IPS-18c (cell line): ENCODE data around the gene FAM110A.
A peak's percentile ranks its signal among the peaks of the same experiment; 100 is the strongest.
"Not testable (repeated sequence)": the region's sequence is repeated elsewhere in the genome, so short reads cannot be mapped to it uniquely, and the experiment has no call there.

ENCODE experiments used
- H3K4me3 ChIP-seq: 2 replicates; pipeline ENCODE4 v1.7.0; 2013; ENCODE audit warnings: low read depth, mild to moderate bottlenecking, low read length, moderate library complexity; ENCODE audit not compliant: insufficient read depth
- H3K9me3 ChIP-seq: one replicate; pipeline ENCODE4 v1.6.1; 2013; ENCODE audit warnings: mild to moderate bottlenecking, low read length, moderate library complexity; ENCODE audit not compliant: control insufficient read depth, insufficient read depth

FAM110A gene

GRCh38 chr20:836190-836589, 2.7 kb downstream of the FAM110A start:
- Histone ChIP-seq H3K4me3 (no peak overlapping the region), H3K9me3 (no peaks in the 10 kb centered on the region)

- Histone ChIP-seq H3K4me3 (no peak overlapping the region), H3K9me3 (peaks cover 2% of the 10 kb centered on the region)
These were observed 5.5 kb downstream of the FAM110A start for GRCh38 chr20:839015-839414.

GRCh38 chr20:839626-840025, 6.1 kb downstream of the FAM110A start:
- Histone ChIP-seq H3K4me3 (no peak overlapping the region), H3K9me3 (peaks cover 2% of the 10 kb centered on the region)

- H3K9me3 ChIP-seq = peaks cover 2% of the 10 kb centered on the region
- H3K4me3 ChIP-seq = peak overlapping the region; percentile 64
These were observed 7.0 kb downstream of the FAM110A start for GRCh38 chr20:840503-840857.

GRCh38 chr20:840858-841567, 7.5 kb downstream of the FAM110A start:
- peaks cover 2% of the 10 kb centered on the region for H3K9me3 ChIP-seq
- peak overlapping the region; percentile 64 for H3K4me3 ChIP-seq

- Histone ChIP-seq H3K4me3 (peak overlapping the region; percentile 64), H3K9me3 (peaks cover 2% of the 10 kb centered on the region)
These were observed 8.3 kb downstream of the FAM110A start for GRCh38 chr20:841568-842546.

GRCh38 chr20:842547-842940, 9.0 kb downstream of the FAM110A start:
- peaks cover 2% of the 10 kb centered on the region for H3K9me3 ChIP-seq
- peak overlapping the region; percentile 64 for H3K4me3 ChIP-seq

GRCh38 chr20:843912-844311, 10.4 kb downstream of the FAM110A start:
- peaks cover 2% of the 10 kb centered on the region for H3K9me3 ChIP-seq
- no peak overlapping the region for H3K4me3 ChIP-seq

- Histone ChIP-seq H3K9me3 (peaks cover 2% of the 10 kb centered on the region), H3K4me3 (peak overlapping the region; percentile 51; the same call in 1 of the 2 replicates)
These were observed 11.1 kb downstream of the FAM110A start for GRCh38 chr20:844473-845225.

GRCh38 chr20:845226-845868, 11.8 kb downstream of the FAM110A start:
- H3K4me3 ChIP-seq = peak overlapping the region; percentile 51; the same call in 1 of the 2 replicates

GRCh38 chr20:845941-846893, 12.7 kb downstream of the FAM110A start:
- Histone ChIP-seq H3K9me3 (peaks cover 2% of the 10 kb centered on the region), H3K4me3 (no peak overlapping the region; the same call in 1 of the 2 replicates)

More at GRCh38 chr20:845226-845868, 11.8 kb downstream of the FAM110A start:
- peaks cover 2% of the 10 kb centered on the region for H3K9me3 ChIP-seq

GRCh38 chr20:846894-847278, 13.4 kb downstream of the FAM110A start:
- Histone ChIP-seq H3K4me3 (no peak overlapping the region), H3K9me3 (peaks cover 2% of the 10 kb centered on the region)

GRCh38 chr20:848193-848592, 14.7 kb downstream of the FAM110A start:
- Histone ChIP-seq H3K4me3 (no peak overlapping the region), H3K9me3 (peaks cover 2% of the 10 kb centered on the region)

- not testable (repeated sequence) for H3K4me3 ChIP-seq
These were observed 15.2 kb downstream of the FAM110A start for GRCh38 chr20:848731-849130.

GRCh38 chr20:853406-853996, 20.0 kb downstream of the FAM110A start:
- H3K4me3 ChIP-seq = no peak overlapping the region
- no peaks in the 10 kb centered on the region for H3K9me3 ChIP-seq

More at GRCh38 chr20:848731-849130, 15.2 kb downstream of the FAM110A start:
- H3K9me3 ChIP-seq = not testable (repeated sequence)

GRCh38 chr20:854601-855000, 21.1 kb downstream of the FAM110A start:
- no peak overlapping the region for H3K4me3 ChIP-seq
- H3K9me3 ChIP-seq = no peaks in the 10 kb centered on the region
